ENCODE data around the gene RPA1.

RPA1 gene

GRCh38 chr17:1931844-1932579 is 102.2 kb downstream of the RPA1 start:
- no peak for TF ChIP-seq CTCF (IDR thresholded peaks at IDR 0.05; ENCODE audit: low read depth, low read length)
- H3K4me3 ChIP-seq (ENCODE audit: low read depth, low read length), result no peak overlapping the region

GRCh38 chr17:1933875-1934715 is 104.3 kb downstream of the RPA1 start:
- TF ChIP-seq CTCF (IDR thresholded peaks at IDR 0.05; ENCODE audit: low read depth, low read length), result no peak
- H3K4me3 ChIP-seq (ENCODE audit: low read depth, low read length), result no peak overlapping the region

GRCh38 chr17:1934901-1935300 is 105.1 kb downstream of the RPA1 start:
- no peak for TF ChIP-seq CTCF (IDR thresholded peaks at IDR 0.05; ENCODE audit: low read depth, low read length)
- H3K4me3 ChIP-seq (ENCODE audit: low read depth, low read length), result no peak overlapping the region

- TF ChIP-seq CTCF (IDR thresholded peaks at IDR 0.05; ENCODE audit: low read depth, low read length), result no peak
- no peak overlapping the region for H3K4me3 ChIP-seq (ENCODE audit: low read depth, low read length)
These were observed 107.0 kb downstream of the RPA1 start for GRCh38 chr17:1936766-1937165.

GRCh38 chr17:1937461-1937860 is 107.7 kb downstream of the RPA1 start:
- H3K4me3 ChIP-seq (ENCODE audit: low read depth, low read length), result no peak overlapping the region
- no peak for TF ChIP-seq CTCF (IDR thresholded peaks at IDR 0.05; ENCODE audit: low read depth, low read length)

GRCh38 chr17:1939981-1940809 is 110.4 kb downstream of the RPA1 start:
- TF ChIP-seq CTCF (IDR thresholded peaks at IDR 0.05; ENCODE audit: low read depth, low read length), result no peak
- no peak overlapping the region for H3K4me3 ChIP-seq (ENCODE audit: low read depth, low read length)
